NCI-H146 treated with DMSO at 0.1 percent for 48 hours (cell line): ENCODE measurements around the gene DYNC1I2.
A peak's percentile ranks its signal among the peaks of the same experiment; 100 is the strongest.

ENCODE experiments used
- DNase-seq: peaks from one replicate; lab custom pipeline; 2025; ENCODE audit not compliant: unreplicated experiment; lab: John Stamatoyannopoulos, UW

The DYNC1I2 gene

DNA sequence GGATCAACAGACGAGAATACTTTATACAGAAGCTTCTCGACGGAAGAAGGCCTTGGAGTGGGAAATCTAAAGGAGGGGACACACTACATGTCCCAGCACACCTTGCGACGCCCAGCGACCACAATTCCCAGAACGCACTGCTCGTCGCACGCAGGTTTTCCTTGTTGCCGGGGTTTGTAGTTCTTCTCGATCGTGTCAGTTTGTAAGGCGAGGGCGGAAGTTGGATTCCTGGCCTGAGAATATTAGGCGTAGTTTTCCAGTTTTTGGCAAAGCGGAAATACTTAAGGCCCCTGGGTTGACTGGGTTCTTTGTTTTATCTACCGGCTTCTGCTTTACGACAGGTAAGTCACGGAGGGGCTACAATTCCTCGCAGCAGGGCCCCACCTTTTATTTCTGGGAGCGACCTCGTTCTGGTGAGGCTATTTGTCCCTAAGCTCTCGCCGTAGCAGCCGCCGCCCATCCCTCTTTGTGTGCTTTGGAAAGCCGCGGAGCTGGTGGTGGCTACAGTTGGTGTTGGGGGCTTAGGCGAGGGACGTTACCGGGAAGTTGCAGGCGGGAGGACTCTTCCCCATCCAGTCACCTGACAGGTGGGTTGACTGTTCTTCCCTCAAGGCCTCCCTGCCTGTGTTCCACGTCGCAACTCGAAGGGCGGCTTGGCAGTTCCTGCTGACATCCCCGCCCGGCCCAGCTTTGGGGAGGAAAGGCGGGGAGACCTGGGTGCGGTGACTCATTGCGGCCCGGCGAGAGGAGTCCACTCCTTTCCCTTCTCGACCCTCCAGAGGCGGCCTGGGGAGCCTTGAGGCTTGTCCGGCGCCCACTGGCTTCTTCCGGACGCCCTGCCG lies at the start of gene DYNC1I2:
TSS of gene DYNC1I2 (plus strand) at position 183 of the 842 bp plus-strand sequence. CDS start 2,687 bp downstream, outside the sequence.
- peak; percentile 84 for DNase-seq

DNA sequence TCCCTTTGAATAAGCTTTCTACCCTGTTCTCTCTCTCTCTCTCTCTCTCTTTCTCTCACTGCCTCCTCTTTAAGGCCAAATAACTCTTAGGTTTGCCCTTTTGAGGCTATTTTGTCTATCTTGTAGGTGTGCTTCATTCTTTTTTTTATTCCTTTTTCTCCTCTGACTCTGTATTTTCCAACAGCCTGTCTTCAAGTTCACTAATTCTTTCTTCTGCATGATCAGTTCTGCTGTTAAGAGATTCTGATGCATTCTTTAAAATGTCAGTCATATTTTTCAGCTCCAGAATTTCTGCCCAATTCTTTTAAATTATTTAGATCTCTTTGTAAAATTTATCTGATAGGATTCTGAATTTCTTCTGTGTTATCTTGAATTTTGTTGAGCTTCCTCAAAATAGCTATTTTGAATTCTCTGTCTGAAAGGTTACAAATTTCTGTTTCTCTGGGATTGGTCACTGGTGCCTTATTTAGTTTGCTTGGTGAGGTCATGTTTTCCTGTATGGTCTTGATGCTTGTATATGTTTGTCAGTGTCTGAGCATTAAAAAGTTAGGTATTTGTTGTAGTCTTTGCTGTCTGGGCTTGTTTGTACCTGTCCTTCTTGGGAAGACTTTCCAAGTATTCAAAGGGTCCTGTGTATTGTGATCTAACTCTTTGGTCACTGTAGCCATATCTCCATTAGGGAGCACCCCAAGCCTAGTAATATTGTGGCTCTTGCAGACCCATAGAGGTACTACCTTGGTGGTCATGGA lies 35.4 kb upstream of the DYNC1I2 start:
- no peak for DNase-seq

DNA sequence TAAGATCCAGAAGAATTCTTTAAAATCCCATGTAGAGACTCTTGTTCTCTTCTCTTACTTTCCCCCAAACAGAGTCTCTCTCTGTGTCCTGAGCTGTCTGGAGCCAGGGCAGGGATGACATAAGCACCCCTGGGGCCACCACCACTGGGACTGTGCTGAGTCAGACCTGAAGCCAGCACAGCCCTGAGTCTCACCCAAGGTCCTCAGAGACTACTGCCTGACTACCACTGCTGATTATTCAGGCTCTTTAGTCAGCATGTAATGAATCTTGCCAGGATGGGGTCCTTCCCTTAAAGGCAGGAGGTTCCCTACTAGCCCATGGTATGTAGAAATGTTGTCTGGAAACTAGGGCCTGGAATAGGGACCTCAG lies 34.9 kb upstream of the DYNC1I2 start:
- no peak for DNase-seq

DNA sequence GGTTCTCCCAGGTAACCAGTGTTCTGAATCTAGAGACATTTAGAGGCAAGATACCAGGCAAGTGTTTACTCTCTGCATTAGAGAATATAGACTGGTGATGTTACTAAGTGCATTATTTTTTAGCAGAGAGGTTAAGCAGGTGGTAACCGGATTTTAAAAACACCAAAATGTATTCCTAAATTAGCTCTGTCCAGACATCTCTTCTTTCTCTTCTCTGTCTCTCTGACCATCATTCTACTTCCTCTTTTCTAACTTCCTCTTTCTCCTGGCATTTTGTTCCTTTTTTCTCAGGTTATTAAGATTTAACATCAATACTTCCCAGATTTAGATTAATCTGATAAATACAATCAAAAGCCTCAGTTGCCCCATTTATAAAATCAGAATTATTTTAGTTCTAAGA lies 31.7 kb upstream of the DYNC1I2 start:
- DNase-seq: no peak

DNA sequence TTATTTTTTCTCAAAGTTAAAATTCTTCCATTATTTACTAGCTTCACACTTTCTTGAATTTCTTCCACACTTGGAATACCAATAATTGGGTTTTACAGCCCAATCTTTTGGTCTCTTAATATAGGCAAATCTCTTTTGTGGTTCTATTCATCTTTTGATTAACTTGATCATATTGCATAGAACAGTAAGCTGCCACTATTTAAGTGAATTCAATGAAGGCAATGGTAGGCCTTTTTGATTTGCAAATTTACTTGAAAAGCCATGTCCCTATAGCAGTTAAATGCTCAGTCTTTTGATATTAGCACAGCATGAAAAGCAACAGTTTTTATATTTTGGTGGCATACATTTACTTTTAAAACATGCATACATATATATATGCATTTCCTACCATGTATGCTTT lies 20.2 kb upstream of the DYNC1I2 start:
- DNase-seq: no peak

DNA sequence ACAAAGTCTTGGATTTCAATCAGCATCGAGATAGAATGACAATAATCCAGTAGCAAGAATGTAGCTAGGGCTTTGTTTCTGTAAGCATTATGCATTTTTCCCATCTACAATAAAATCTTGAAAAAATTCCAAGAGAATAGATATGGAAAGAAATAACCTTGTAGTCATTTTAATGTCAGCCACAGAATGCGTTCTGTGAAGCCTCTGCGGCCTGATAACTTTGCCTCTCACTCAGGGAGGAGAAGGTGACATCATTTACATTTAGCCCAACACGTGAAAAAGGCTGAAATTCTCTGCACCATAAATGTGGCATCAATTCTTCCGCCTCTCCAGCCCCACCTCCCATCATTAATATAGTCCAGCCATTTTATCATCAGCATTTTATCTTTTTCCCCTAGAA lies 19.1 kb upstream of the DYNC1I2 start:
- DNase-seq: no peak

DNA sequence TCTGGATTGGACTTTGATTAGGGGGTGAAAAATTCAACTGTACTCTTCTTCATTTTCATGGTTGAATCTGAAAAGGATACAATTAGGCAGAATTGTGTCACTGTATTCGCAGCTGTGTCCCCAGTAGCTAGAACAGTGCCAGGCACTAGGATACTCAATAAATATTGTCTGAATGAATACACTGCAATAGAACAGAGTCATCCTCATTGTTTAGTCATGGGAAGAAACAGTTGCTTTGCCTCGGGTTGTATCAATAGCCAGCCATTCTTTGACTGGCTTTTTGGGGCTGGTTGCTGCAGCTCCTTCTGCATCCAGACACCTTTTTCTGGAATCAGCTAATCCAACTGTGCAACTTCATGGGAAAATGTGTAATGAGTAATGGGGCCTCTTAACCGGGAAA lies 18.1 kb upstream of the DYNC1I2 start:
- DNase-seq: no peak

DNA sequence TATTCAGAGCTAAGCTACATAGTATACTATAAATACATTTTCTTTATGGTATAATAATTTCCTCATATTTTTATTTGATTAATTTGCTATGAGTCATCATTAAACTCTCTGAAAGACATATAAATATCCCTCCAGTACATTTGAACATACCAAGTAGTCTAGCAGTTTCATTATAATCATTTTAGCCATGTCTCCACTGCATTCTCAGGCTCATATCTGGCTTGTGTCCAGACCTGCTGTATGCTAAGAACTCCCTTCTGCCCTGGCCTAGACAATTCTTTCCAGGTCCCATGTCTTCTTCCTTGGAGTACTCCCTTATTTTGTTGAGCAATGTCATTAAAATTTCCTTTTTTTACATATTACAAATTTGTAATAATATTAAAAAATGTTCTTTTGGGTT lies 16.6 kb upstream of the DYNC1I2 start:
- DNase-seq: no peak

DNA sequence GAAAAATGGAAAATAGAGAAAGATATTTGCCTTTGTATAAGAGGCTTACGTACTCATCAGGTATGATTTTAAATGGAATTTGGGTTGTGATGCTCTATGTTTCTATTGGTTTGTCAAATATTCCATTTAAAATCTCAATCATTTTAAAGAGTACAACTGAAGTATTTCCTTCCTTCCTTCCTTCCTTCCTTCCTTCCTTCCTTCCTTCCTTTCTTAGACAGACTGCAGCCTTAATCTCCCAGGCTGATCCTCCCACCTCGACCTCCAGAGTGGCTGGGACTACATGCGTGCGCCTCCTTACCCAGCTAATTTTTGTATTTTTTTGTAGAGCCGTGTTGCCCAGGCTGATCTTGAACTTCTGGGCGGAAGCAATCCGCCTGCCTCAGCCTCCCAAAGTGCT lies 15.4 kb upstream of the DYNC1I2 start:
- no peak for DNase-seq

DNA sequence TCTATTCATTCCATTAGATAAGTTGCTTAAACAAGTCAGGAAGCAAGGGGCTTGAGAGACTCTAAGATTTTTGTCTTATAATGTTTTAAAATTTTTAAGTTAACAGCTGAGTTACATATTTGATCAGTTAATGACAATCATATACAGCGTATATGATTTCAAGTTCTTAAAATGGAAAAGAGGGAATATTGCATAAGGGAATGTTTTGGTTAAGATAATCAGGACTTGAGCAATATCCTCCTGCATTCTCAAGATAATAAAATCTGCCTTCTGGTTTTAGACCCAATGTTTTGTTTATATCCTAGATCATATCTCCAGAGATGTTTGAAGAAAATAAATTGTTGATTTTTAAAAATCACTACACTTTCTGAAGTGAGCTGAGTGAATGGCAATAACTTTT lies 13.4 kb upstream of the DYNC1I2 start:
- no peak for DNase-seq

DNA sequence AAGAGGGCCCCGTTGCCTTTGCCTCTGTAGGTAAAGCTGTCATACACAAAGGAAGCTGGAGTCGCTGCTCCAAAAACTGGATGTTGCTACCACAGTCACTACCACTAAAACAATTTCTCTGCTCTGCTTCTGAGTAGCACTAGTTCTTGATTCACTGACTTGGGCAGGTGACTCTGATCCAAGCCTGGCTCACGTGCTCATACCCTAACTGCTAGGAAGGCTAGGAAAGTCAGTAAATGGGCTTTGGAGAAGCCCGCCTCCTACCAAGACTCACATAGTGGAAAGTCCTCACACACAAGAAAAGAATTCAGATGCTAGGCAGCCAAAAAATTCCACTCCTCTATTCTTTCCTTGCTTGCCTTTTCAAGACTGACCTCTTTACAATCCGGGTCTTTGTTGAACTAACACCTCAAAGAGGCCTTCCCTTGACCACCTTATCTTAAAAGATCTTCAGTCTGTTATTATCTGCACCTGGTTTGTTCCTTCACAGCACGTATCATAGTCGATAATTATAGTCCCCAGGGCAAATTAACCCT lies 11.4 kb upstream of the DYNC1I2 start:
- peak; percentile 56 for DNase-seq

DNA sequence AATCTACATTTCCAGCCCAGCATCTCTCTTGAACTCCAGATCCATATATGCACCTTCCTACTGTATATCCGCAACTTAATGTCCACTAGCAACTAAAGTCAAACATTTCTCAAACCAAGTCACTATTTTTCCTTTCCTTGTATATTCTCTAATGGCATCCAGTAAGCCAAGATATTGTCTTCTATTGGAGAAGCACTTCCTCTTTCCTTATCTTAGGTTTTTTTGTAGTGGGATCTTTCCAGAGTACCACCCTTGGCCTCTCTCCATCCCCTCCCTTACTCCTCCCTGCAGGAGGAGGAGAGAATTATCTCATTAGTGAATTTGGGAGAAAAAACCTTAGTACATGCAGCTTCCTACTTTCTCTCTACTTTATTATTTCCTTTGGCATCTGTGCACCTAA lies 8.7 kb upstream of the DYNC1I2 start:
- DNase-seq: no peak

DNA sequence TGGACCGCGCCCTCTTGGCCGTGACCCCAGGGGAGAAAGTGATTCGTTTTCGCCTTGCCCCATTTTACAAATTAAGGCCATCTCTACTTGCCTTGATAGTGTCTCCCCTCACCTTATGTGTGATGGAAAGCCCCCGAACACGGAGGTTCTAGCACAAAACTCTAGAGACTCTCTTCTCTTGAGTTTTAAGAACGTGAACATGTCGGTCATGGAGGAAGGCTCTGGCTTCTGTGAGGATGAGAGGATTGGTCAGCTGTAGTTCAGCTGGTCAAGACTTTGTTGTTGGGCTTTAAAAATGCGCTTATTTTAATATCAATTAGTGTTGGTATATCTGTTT lies 828 bp downstream of the DYNC1I2 start:
- DNase-seq: no peak

DNA sequence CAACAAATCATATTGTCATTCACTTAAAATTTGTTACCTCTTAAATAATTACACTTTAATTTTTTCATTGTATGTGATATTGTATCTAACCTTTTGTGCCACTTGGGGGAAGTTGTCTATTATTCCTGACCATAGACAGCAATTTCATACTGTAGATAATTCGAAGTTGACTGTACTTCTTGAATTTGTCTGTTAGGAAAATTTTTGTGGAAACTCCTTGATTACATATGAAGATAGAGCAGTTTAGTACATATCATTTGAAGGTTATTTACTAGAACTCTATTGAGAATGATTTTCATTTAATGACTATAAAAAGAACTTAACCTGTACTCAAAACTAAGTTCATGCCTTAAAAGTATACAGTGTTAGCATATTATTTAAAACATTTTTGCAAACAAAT lies 5.1 kb downstream of the DYNC1I2 start:
- DNase-seq: no peak

DNA sequence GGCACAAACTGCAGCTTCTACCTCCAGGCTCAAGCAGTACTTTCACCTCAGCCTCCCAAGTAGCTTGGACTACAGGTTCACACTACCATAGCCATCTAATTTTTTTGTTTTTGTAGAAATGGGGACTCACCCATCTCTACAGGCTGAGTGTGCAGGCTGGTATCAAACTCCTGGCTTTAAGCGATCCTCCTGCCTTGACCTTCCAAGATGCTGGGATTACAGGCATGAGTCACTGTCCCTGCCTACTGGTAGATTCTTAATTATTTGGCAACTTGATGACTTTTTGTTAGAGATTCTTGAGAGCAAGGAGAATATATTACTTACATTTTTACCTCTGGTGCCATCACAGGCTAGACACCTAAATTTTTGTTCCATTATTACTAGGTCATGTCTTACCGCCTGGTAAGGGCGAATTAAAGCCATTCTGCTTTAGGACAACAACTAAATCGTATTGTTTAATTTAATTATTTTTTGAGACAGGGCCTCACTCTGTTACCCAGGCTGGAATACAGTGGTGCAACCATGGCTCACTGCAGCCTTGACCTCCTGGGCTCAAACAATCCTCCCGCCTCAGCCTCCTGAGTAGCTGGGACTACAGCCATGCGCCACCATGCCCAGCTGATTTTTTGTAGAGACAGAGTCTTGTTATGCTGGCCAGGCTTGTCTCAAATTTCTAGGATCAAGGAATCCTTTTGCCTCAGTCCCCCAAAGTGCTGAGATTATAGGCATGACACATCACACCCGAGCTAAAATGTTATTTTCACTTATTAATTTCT lies 15.7 kb downstream of the DYNC1I2 start:
- DNase-seq: no peak

DNA sequence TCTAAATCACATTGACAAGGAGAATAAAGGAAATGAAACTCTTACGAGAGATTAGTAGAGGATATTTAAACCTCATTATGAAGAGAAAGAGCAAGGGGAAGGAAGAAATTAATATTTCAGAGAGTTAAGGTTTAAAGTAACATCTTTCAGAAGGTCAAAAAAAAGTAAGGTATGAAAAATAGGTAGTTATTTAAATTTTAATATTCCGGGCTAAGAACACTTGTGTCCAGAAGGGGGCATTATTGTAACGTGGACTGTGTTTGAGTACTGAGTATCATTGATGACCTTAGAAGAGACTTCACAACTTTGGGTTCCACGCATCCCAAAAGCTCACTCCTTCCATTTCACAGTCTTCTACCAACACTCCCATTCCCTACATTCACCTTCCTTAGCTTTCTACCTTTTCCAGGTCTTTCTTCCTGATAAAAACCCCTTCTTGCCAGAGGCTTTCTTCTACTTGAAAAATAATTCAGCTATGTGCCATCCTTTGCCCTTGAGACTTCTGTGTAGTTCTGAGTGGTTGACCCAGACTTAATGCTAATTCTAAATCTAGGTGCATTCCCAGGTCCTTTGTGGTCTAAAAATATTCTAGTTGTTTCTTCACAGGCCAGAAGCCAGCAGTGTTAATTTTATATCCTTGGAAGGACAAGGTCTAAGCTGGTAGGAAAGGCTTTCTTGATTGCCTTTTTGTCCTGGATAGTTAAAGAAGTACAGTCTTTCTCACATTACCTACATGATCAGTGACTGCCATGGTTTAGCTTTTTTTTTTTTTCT lies 16.5 kb downstream of the DYNC1I2 start:
- peak; percentile 5 for DNase-seq

DNA sequence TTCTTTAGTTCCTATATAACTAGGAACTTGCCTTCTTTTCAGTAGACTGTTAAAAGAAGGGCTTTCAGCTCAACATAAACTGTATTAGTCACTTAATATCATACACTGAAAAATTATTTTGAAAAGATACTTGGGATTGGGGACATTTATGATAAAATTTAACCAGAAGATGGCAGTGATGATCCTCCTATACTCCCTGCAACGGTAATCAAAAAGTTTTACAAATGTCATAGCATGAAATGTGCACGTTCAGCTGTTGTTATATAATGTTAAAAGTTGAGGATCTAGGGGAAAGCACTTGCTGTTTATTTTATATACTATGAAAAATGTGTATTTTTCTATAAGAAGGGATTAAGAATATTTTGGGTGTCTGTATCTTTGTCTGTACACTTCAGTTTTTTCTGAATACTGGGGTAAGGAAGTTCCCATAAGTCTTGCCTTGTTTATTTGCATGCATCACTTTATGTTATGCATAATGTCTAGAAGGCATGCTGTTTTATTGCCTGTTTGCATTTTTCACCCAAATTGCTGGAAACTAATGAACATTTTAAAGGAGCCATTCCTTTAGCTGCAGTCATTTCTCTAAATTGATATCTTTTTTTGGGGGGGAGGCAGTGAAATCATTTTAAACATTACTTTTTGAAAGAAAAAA lies 19.0 kb downstream of the DYNC1I2 start:
- DNase-seq: no peak

DNA sequence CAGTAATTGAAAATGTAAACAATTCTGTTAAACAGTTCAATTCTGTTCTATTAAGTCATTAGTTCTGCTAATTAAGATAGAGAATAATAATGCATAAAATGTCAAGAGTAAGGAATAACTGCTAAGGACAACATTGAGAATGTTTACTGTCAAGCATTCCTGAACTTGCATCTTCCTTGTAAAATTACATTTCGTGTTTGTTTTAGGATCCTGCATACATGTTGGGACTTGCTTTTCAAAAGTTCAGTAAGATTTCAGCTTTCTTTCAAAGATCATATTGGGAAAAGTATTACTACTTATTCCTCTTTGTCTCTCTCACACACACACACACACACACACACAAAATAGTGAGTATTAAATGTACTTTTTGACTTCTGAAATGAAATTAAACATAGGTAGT lies 20.5 kb downstream of the DYNC1I2 start:
- DNase-seq: no peak

DNA sequence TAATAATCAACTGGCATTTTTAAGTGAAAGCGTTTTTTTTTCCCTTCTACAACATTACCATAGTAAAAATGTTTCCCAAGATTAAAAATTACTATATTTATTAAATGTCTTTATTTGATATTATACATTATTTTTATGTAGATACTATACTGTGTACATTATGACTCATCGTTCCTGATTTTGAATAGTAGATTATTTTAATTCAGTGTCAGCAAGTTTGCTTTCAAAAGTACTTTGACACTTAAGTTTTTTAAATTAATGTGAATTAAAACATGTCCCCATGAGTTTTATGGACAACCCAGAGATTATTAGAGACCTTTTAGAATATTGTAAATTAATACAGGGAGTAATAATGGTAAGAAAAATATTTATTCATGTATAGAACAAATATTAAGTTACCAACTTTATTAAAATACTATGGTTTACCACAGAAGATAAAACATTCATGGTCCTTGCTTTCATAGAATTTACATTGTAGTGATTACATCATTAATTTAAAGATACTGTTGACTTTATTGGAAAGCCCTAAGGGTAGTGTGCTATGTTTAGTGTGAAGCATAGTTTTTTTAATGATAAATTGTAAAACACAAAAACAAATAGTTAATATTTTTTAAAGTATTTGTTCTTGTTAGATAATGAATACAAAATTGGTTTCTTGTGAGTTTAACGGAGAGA lies 21.9 kb downstream of the DYNC1I2 start:
- DNase-seq: no peak

DNA sequence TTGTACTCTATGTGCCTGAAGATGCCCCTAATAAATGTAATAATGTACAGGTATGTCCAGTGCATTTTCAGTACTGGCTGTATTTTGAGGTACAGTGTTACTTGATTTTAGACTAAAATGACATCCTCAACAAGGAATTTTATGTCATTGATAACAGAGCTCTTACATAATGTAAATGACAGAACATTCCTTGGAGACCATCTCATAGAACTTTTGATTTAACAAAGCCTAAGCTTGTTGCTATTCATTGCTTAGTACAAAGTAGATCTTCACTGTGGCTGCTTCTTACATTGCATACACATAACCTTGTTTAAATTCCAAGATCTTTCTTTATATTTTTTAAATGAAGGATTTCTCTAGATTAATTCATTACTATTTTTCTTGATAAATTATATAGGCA lies 24.1 kb downstream of the DYNC1I2 start:
- DNase-seq: no peak
